Esophagus squamous epithelium (tissue), 5 donors: ENCODE measurements around the gene GAREM2. TPM values are rescaled to one million over a fixed set of nuclear protein-coding genes. Genes with fewer than 3 reads are reported as not detected.

Experiments used
- DNase-seq: peaks from one replicate; lab custom pipeline; 2025; lab: John Stamatoyannopoulos, UW
- H3K27ac ChIP-seq, 4 donors: fragments of 200-600 bp; sonication (generic); one replicate each; pipeline ENCODE4 v1.5.1; 2016 to 2019; ENCODE audit warnings: mild to moderate bottlenecking in 1 of 4
- H3K27me3 ChIP-seq, 4 donors: fragments of 200-600 bp; sonication (generic); 1 replicate in 3 of 4; 2 replicates in 1 of 4; pipeline versions ENCODE4 v1.5.1 to v1.6.0; 2017 to 2021; ENCODE audit warnings: antibody characterized with exemption in 1 of 4
- H3K36me3 ChIP-seq, 3 donors: fragments of 200-600 bp; sonication (generic); one replicate each; pipeline ENCODE4 v1.5.1; 2016 to 2019
- H3K4me1 ChIP-seq, 3 donors: fragments of 200-600 bp; sonication (generic); one replicate each; pipeline ENCODE4 v1.5.1; 2017 to 2019
- H3K4me3 ChIP-seq, 4 donors: fragments of 200-600 bp; sonication (generic); 1 replicate in 3 of 4; 2 replicates in 1 of 4; pipeline ENCODE4 v1.5.1; 2016 to 2019; ENCODE audit warnings: mild to moderate bottlenecking in 2 of 4, moderate library complexity in 1 of 4
- H3K9me3 ChIP-seq, 3 donors: fragments of 200-600 bp; sonication (generic); one replicate each; pipeline ENCODE4 v1.5.1; 2016 to 2019
- CTCF ChIP-seq, 6 experiments: fragments of 450-650 bp in 4 of 6; fragments of 200-600 bp in 2 of 6; sonication (generic) in 2 of 6; IDR thresholded peaks; one replicate each; pipeline ENCODE4 v1.5.1; 2016 to 2019; ENCODE audit warnings: antibody characterized with exemption in 6 of 6, mild to moderate bottlenecking in 4 of 6, moderate library complexity in 4 of 6
- POLR2A ChIP-seq, 4 donors: fragments of 450-650 bp; IDR thresholded peaks; one replicate each; pipeline ENCODE4 v1.6.1; 2017; ENCODE audit warnings: antibody characterized with exemption in 4 of 4, mild to moderate bottlenecking in 4 of 4, moderate library complexity in 3 of 4
- WGBS, 2 donors: methylation state at CpG; one replicate each; pipeline ENCODE4 v1.1.5; 2018; 5-methylcytosine and 5-hydroxymethylcytosine counted together
- intact Hi-C: fragments of 100-400 bp; cut with DNase I; formaldehyde crosslinking; loops from one replicate; pipeline ENCODE4 v1.15.0; 2022
- total RNA-seq, 4 donors: library from RNA; depleted of rRNA; stranded (reverse); fragments of >200 nt; gene quantifications; one replicate each; pipeline ENCODE4 v1.1.0, GENCODE V29; 2016
- donor health status: DM: yes; HTN: yes; CAD: no.

The GAREM2 gene
- total RNA-seq, 4 donors from 2014 or later, result 0.19 to 1.5 (median 0.89) TPM

- no peaks in the 10 kb centered on the region for H3K27me3 ChIP-seq
- no peak overlapping the region for H3K27ac ChIP-seq
- H3K9me3 ChIP-seq, result no peaks in the 10 kb centered on the region
- TF ChIP-seq POLR2A (IDR thresholded peaks at IDR 0.05), result no peak
- peaks cover 0 to 64% (median 5%) of the 10 kb centered on the region in 3 donors for H3K36me3 ChIP-seq
- intact Hi-C loops, result no loop called here
- H3K4me3 ChIP-seq, result no peak overlapping the region
- DNase-seq, result no peak
- no peaks in the 10 kb centered on the region for H3K4me1 ChIP-seq
- 73 to 74% methylated on average over 3 of the region's 3 CpGs for WGBS, 2 donors
These were observed 36.4 kb upstream of the GAREM2 start for GRCh38 chr2:26136451-26136850.

GRCh38 chr2:26139269-26140183 lies 33.4 kb upstream of the GAREM2 start:
- no peak overlapping the region for H3K27ac ChIP-seq
- H3K9me3 ChIP-seq, result no peaks in the 10 kb centered on the region
- DNase-seq, result no peak
- TF ChIP-seq CTCF (IDR thresholded peaks at IDR 0.05) (no peak), POLR2A (IDR thresholded peaks at IDR 0.05) (no peak)
- WGBS, 2 donors, result 68 to 70% methylated on average over 12 of the region's 12 CpGs
- no peaks in the 10 kb centered on the region for H3K27me3 ChIP-seq
- intact Hi-C loops, result loop anchor here (10.0 kb wide), 1 partner anchor 185 kb away; no protein-coding TSS in a partner anchor
- H3K36me3 ChIP-seq, result peaks cover 0 to 33% (median 5%) of the 10 kb centered on the region in 3 donors
- no peak overlapping the region for H3K4me3 ChIP-seq
- peaks cover 0 to 8% (median 4%) of the 10 kb centered on the region in 3 donors for H3K4me1 ChIP-seq

DNA sequence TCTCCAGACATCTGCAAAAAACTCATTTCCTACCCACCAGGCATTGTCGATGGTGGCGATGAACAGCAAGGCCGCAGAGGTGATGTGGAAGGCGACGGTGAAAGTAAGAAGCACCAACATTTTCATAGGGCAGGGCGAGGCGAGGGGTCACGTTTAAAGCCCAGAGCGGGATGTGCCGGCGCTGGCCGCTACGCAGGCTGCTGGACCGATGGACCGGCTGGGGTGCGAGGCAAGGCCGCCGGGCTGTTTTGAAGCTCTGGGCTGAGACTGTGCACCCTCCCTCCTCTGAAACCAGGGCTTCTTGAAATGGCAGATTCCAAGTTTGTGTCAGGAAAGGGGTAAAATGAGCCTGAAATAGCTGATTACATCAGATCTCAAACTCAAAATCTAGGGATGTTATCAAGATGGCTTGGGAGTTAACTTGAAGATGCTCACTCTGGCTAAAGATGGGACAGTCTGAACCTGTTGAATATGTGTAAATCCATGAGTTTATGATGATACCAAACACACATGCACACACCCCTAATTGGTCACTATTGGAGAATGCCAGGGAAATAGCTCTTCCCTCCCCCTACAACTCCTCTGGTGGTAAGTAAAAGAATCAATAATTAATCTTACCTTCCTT lies 31.6 kb upstream of the GAREM2 start:
- Histone ChIP-seq H3K4me3 (no peak overlapping the region), H3K4me1 (peaks cover 4 to 16% (median 4%) of the 10 kb centered on the region in 3 donors), H3K36me3 (peaks cover 0 to 15% (median 0%) of the 10 kb centered on the region in 3 donors), H3K9me3 (no peaks in the 10 kb centered on the region), H3K27ac (no peak overlapping the region), H3K27me3 (no peaks in the 10 kb centered on the region)
- no peak for DNase-seq
- 91 to 94% methylated on average over 18 of the region's 18 CpGs for WGBS, 2 donors
- no peak for TF ChIP-seq CTCF (IDR thresholded peaks at IDR 0.05)
- no peak for TF ChIP-seq POLR2A (IDR thresholded peaks at IDR 0.05)
- intact Hi-C loops, result loop anchor here (10.0 kb wide), 1 partner anchor 186 kb away; no protein-coding TSS in a partner anchor

- intact Hi-C loops, result loop anchor here (10.0 kb wide), 1 partner anchor 189 kb away; no protein-coding TSS in a partner anchor
- Histone ChIP-seq H3K4me3 (no peak overlapping the region), H3K27me3 (no peaks in the 10 kb centered on the region), H3K27ac (no peak overlapping the region), H3K36me3 (no peaks in the 10 kb centered on the region), H3K4me1 (peaks cover 4 to 16% (median 4%) of the 10 kb centered on the region in 3 donors), H3K9me3 (no peaks in the 10 kb centered on the region)
- no peak for TF ChIP-seq CTCF (IDR thresholded peaks at IDR 0.05)
- no peak for TF ChIP-seq POLR2A (IDR thresholded peaks at IDR 0.05)
- no peak for DNase-seq
- WGBS, 2 donors, result 54 to 65% methylated on average over 7 of the region's 7 CpGs
These were observed 28.9 kb upstream of the GAREM2 start for GRCh38 chr2:26144031-26144430.

- intact Hi-C loops, result loop anchor here (5.0 to 10.0 kb wide), 2 partner anchors 158 to 190 kb away; no protein-coding TSS in a partner anchor
- Histone ChIP-seq H3K27me3 (peaks cover 0 to 6% (median 0%) of the 10 kb centered on the region in 4 donors), H3K4me1 (peaks cover 4 to 16% (median 4%) of the 10 kb centered on the region in 3 donors), H3K4me3 (peak overlapping the region in 1 of 4 donors; percentile 36), H3K36me3 (no peaks in the 10 kb centered on the region), H3K9me3 (no peaks in the 10 kb centered on the region), H3K27ac (no peak overlapping the region)
- WGBS, 2 donors, result 15 to 17% methylated on average over 11 of the region's 11 CpGs
- DNase-seq, result no peak
- no peak for TF ChIP-seq POLR2A (IDR thresholded peaks at IDR 0.05)
- peak; percentile 69 to 80 (median 78) for TF ChIP-seq CTCF (IDR thresholded peaks at IDR 0.05)
These were observed 27.8 kb upstream of the GAREM2 start for GRCh38 chr2:26144953-26145680.
